ENCODE measurements around the gene GON4L.
"Not testable (repeated sequence)": the region's sequence is repeated elsewhere in the genome, so short reads cannot be mapped to it uniquely, and the experiment has no call there.

DNA sequence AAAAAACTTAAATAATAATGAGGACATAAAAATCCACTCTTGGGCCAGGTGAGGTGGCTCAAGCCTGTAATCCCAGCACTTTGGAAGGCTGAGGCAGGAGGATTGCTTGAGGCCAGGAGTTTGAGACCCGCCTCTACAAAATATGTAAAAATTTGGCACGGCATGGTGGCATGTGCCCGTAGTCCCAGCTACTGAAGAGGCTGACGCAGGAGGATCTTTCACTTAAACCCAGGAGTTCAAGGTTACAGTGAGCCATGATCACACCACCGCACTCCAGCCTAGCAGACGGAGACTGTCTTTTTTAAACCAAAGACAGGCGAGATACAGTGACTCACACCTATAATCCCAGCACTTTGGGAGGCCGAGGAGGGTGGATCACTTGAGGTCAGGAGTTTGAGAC is 39.5 kb upstream of the GON4L start:
- TF ChIP-seq ZNF121, E2F5 (CRISPR knock-in tag; IDR thresholded peaks at IDR 0.05): not testable (repeated sequence)
- TF ChIP-seq, protein P1, sequence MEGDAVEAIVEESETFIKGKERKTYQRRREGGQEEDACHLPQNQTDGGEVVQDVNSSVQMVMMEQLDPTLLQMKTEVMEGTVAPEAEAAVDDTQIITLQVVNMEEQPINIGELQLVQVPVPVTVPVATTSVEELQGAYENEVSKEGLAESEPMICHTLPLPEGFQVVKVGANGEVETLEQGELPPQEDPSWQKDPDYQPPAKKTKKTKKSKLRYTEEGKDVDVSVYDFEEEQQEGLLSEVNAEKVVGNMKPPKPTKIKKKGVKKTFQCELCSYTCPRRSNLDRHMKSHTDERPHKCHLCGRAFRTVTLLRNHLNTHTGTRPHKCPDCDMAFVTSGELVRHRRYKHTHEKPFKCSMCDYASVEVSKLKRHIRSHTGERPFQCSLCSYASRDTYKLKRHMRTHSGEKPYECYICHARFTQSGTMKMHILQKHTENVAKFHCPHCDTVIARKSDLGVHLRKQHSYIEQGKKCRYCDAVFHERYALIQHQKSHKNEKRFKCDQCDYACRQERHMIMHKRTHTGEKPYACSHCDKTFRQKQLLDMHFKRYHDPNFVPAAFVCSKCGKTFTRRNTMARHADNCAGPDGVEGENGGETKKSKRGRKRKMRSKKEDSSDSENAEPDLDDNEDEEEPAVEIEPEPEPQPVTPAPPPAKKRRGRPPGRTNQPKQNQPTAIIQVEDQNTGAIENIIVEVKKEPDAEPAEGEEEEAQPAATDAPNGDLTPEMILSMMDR (IDR thresholded peaks at IDR 0.05), result not testable (repeated sequence)
- TF ChIP-seq, protein P2, sequence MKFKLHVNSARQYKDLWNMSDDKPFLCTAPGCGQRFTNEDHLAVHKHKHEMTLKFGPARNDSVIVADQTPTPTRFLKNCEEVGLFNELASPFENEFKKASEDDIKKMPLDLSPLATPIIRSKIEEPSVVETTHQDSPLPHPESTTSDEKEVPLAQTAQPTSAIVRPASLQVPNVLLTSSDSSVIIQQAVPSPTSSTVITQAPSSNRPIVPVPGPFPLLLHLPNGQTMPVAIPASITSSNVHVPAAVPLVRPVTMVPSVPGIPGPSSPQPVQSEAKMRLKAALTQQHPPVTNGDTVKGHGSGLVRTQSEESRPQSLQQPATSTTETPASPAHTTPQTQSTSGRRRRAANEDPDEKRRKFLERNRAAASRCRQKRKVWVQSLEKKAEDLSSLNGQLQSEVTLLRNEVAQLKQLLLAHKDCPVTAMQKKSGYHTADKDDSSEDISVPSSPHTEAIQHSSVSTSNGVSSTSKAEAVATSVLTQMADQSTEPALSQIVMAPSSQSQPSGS (CRISPR knock-in tag; IDR thresholded peaks at IDR 0.05; ENCODE audit: borderline replicate concordance, low read depth), result not testable (repeated sequence)
